ENCODE measurements around the gene REPIN1.

DNA sequence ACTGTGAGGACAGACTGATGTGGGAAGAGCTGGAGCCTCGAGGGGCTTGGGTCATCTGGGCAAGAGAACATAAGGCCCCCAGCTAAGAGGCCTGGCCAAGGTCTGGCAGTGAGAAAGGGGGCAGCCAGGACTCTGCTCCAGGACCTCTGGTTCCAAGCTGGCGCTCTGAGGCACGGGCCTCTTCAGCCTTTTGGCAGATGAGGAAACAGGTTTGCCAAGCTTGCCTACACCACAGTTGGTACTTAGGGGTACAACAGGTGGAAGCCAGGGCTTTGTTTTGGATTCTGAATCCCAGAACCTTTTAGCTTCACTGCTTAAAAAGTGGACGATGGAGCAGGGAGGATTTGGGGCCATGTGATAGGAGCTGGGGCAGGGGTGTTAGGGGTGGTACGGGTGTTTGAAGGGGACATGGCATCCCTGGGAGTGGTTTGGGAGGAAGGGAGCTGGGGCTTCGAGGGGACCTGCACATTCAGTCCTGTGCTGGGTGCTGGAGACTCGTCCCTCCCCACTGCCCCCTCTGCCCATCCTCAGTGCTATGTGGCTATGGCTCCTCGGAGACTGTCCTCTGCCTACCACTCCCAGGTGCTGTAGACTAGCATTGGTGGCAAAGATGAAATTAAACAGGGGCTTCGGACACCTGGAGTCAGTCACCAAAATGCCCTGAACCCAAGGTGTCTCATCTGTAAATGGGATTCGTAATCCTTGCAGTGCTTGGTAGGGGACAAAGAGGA, 40.8 kb downstream of the REPIN1 start:
- TF ChIP-seq, protein P1, sequence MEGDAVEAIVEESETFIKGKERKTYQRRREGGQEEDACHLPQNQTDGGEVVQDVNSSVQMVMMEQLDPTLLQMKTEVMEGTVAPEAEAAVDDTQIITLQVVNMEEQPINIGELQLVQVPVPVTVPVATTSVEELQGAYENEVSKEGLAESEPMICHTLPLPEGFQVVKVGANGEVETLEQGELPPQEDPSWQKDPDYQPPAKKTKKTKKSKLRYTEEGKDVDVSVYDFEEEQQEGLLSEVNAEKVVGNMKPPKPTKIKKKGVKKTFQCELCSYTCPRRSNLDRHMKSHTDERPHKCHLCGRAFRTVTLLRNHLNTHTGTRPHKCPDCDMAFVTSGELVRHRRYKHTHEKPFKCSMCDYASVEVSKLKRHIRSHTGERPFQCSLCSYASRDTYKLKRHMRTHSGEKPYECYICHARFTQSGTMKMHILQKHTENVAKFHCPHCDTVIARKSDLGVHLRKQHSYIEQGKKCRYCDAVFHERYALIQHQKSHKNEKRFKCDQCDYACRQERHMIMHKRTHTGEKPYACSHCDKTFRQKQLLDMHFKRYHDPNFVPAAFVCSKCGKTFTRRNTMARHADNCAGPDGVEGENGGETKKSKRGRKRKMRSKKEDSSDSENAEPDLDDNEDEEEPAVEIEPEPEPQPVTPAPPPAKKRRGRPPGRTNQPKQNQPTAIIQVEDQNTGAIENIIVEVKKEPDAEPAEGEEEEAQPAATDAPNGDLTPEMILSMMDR (conservative IDR thresholded peaks at IDR 0.05; ENCODE audit: low read depth, low read length) = no peak
- TF ChIP-seq EZH2 (IDR thresholded peaks at IDR 0.05; ENCODE audit: low read length, unreplicated experiment) = no peak
- TF ChIP-seq EZH2phosphoT487 (IDR thresholded peaks at IDR 0.05; ENCODE audit: borderline replicate concordance, low read length) = no peak
